OCI-LY3 (cell line): ENCODE results near the gene NRG2.

ENCODE experiments used
- EZH2phosphoT487 ChIP-seq: fragments of 200-600 bp; shearing (Covaris generic); IDR thresholded peaks from 2 replicates; pipeline ENCODE4 v1.6.1; 2018; ENCODE audit warnings: antibody characterized with exemption, mixed run types, low read depth
- TF ChIP-seq, protein P1 (sequence below): fragments of 200-600, 300-600 bp; sonication (generic); IDR thresholded peaks from 2 replicates; pipeline ENCODE4 v1.5.1; 2014; ENCODE audit warnings: antibody characterized with exemption, low read length, low read depth

DNA sequence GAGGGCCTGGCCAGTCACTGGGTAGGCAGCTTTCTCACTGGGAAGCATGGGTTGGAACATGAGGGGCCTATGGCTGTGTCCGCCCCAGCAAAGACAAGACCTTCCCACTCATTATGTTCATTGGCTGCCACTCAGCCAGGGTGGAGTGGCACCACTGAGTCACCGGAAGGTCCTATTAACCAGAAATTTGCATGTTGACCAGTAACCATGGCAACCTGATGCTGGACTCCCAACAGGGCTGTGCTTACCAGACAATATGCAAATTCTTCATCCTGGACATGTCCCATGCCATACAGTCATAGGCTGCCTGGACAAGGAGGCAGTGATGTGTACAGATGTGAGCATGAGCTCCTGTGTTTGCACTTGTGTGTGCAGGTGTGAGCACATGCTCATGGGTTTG lies 180.8 kb downstream of the NRG2 start:
- TF ChIP-seq, protein P1, sequence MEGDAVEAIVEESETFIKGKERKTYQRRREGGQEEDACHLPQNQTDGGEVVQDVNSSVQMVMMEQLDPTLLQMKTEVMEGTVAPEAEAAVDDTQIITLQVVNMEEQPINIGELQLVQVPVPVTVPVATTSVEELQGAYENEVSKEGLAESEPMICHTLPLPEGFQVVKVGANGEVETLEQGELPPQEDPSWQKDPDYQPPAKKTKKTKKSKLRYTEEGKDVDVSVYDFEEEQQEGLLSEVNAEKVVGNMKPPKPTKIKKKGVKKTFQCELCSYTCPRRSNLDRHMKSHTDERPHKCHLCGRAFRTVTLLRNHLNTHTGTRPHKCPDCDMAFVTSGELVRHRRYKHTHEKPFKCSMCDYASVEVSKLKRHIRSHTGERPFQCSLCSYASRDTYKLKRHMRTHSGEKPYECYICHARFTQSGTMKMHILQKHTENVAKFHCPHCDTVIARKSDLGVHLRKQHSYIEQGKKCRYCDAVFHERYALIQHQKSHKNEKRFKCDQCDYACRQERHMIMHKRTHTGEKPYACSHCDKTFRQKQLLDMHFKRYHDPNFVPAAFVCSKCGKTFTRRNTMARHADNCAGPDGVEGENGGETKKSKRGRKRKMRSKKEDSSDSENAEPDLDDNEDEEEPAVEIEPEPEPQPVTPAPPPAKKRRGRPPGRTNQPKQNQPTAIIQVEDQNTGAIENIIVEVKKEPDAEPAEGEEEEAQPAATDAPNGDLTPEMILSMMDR, result no peak
- TF ChIP-seq EZH2phosphoT487, result no peak
